ENCODE measurements around the gene RNF220.
"Not testable (repeated sequence)": the region's sequence is repeated elsewhere in the genome, so short reads cannot be mapped to it uniquely, and the experiment has no call there.

The RNF220 gene

GRCh38 chr1:44684525-44684924 lies 279.5 kb downstream of the RNF220 start:
- no peak for DNase-seq

GRCh38 chr1:44685218-44685617 lies 280.2 kb downstream of the RNF220 start:
- no peak for DNase-seq

DNA sequence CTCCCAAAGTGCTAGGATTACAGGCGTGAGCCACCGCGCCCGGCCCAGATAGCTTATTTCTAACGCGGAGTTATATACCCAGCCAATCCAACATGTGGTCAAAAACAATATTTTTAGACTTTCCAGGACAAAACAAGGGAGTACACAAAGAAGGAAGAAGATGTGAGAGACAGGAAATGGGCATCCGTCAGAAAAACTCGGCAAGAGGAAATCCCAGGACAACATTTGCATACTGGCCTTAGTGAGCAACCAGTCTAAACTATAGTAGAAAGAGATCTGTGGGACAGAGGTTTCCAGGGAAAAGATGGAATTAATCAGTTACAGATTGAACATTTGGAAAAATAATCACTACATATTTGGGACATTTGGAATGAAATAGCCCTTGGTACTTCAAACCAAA lies 280.8 kb downstream of the RNF220 start:
- DNase-seq, result no peak

- DNase-seq, result no peak
Measured at GRCh38 chr1:44688760-44689446, 283.8 kb downstream of the RNF220 start.

DNA sequence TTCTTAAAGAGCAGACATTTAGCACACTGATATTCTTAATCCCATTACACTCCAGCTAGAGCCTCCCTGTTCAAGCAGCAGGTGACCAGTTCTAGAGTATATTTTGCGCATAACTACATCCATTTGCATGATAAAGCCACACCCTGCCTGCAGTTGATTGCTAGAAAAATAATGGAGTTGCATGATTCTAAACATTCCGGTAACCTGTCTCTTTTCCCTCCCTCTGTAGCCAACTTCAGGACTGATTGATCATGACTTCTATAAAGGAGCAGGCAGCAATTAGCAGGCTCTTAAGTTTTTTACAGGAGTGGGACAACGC lies 284.4 kb downstream of the RNF220 start:
- DNase-seq, result no peak

DNA sequence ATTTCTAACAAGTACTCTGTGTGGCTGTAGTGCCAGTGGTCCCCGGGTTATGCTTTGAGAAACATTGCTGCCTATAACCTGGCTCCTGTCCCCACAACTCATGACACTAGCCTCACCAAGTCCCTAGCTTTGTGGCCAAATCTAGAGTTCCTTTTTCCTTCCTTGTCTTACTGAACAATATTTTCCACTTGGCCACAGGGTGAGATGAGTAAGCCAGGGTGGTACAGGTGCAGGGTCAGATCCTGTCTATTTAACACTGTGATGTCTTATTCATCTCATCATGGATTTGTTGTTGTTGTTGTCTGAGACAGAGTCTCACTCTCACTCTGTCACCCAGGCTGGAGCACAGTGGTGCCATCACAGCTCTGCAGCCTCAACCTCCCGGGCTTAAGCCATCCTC lies 288.1 kb downstream of the RNF220 start:
- no peak for DNase-seq

GRCh38 chr1:44693900-44694299 lies 288.8 kb downstream of the RNF220 start:
- no peak for DNase-seq

GRCh38 chr1:44694863-44695478 lies 289.9 kb downstream of the RNF220 start:
- DNase-seq, result no peak

- DNase-seq, result no peak
Measured at GRCh38 chr1:44695671-44696070, 290.6 kb downstream of the RNF220 start.

- DNase-seq, result no peak
Measured at GRCh38 chr1:44696101-44696500, 291.0 kb downstream of the RNF220 start.

DNA sequence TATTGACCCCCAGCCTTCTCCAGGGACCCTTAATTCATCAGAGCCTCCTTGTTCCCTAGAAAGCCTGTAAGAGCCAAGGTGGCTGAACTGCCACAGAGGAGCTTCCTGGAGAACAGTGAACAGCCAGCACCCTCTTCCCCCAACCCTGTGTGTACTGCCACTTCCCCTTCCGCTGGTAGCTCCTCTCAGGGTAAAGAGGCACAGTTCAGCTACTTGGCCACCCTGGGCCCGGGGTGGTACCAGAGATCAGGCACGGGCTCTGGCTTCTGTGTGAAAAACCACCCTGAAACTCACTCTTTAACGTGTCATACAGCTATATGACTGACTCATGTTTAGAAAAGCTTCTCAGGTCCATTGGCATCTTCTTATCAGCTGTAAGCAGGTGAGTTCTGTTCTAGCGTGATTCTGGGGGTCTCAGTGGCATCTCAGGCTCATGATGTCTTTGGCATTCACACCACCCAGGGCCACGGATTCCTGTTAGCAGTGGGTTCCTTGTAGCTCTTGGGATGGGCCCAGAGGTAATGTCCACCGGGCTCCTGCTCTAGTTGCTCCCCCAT lies 291.8 kb downstream of the RNF220 start:
- DNase-seq, result no peak

GRCh38 chr1:44698138-44698537 lies 293.1 kb downstream of the RNF220 start:
- no peak for DNase-seq

GRCh38 chr1:44699375-44699774 lies 294.3 kb downstream of the RNF220 start:
- not testable (repeated sequence) for DNase-seq

GRCh38 chr1:44700573-44700972 lies 295.5 kb downstream of the RNF220 start:
- DNase-seq, result no peak

DNA sequence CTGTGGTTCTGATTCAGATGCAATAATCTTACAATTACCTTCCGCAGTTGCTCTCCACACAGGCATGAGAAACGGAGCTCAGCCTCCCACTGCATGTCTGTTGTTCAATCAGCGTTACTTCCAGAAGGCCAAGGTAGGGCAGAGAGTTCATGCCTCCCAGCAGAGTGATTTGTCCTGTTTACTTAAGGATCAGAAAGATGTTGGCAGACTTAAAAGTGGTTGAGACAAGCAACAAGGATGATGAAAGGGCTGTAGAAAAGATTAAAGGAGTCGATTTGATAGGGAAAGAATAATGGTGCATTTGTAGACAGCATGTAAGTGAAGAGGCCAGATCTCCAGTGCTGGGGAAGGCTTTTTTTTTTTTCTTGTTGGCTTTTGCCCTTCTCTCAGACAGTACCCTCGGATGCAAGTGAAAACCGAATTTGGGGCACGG lies 296.1 kb downstream of the RNF220 start:
- no peak for DNase-seq

All from fibroblast of skin of abdomen (primary cell).